ENCODE data around the gene RPL41.
"Not testable (repeated sequence)": the region's sequence is repeated elsewhere in the genome, so short reads cannot be mapped to it uniquely, and the experiment has no call there.

RPL41 gene

GRCh38 chr12:56116267-56117081 is at the start of gene RPL41:
Gene RPL41 (plus strand): TSS chr12:56116633.
- peak; percentile 98 for DNase-seq
- in situ Hi-C loops (cut with HindIII; ENCODE audit: low pct_ligation_motif_present, low pct_unique_long_range_greater_than_20kb, low sequenced_read_pairs), result loop anchor here (5.0 kb wide), 1 partner anchor 71 kb away; the partner anchor contains the start of gene SMARCC2

DNA sequence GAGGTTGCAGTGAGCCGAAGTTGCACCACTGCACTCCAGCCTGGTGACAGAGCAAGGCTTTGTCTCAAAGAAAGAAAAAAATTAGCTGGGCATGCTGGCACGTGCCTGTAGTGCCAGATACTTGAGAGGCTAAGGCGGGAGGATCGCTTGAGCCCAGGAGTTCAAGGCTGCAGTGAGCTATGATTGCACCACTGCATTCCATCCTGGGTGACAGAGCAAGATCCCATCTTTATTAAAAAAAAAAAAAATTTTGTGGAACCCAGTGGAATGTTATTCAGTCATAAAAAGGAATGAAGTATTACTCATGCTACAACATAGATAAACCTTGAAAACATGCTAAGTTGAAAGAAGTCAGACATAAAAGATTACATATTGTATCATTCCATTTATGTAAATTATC is 44.8 kb upstream of the RPL41 start:
- DNase-seq, result no peak

DNA sequence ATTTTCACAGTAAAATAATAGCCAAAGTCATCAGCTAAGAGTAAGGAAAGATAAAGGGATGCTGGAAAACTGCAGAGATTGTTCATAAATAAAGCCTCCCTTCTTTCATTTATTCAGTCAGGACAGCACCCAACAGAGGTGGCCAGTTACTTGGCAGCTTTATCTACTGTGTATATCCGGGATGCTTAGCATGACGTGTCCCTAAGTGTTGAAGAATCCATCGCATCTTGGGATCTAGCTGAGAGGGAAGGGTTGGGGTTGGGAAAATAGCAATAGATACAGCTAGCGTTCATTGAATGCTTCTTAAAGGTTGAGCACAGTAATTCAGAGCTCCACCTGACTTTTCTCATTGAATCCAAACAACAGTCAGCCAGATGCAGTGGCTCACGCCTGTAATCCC is 42.0 kb upstream of the RPL41 start:
- DNase-seq, result no peak
- in situ Hi-C loops (cut with HindIII; ENCODE audit: low pct_ligation_motif_present, low pct_unique_long_range_greater_than_20kb, low sequenced_read_pairs), result no loop called here

More for the DNA sequence above, 44.8 kb upstream of the RPL41 start:
- in situ Hi-C loops (cut with HindIII; ENCODE audit: low pct_ligation_motif_present, low pct_unique_long_range_greater_than_20kb, low sequenced_read_pairs), result no loop called here

DNA sequence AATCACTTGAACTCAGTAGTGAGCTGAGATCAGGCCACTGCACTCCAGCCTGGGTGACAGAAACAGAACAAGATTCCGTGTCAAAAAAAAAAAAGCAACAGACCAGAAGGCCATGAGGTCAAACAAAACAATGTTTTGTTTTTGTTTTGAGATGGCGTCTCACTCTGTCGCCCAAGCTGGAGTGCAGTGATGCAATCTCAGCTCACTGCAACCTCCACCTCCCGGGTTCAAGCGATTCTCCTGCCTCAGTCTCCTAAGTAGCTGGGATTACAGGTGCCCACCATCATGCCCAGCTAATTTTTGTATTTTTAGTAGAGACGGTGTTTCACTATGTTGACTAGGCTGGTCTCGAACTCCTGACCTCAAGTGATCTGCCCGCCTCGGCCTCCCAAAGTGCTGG is 38.5 kb upstream of the RPL41 start:
- in situ Hi-C loops (cut with HindIII; ENCODE audit: low pct_ligation_motif_present, low pct_unique_long_range_greater_than_20kb, low sequenced_read_pairs); DNase-seq: not testable (repeated sequence)

DNA sequence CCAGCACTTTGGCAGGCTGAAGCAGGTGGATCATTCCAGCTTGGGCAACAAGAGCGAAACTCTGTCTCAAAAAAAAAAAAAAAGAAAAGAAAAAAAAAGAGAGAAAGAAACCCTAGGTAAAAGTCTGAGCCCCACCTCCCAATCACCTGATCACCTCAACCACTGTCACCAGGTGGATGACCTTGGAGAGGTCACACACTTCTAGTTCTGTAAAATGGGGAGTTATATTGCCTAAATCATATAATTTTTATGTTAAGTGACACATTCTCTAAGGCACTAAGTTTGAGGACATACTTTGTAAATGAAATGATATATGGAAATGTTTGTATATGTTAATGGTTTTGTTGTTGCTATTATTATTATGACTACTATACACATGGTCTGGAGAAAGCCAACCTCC is 38.0 kb upstream of the RPL41 start:
- no peak for DNase-seq
- in situ Hi-C loops (cut with HindIII; ENCODE audit: low pct_ligation_motif_present, low pct_unique_long_range_greater_than_20kb, low sequenced_read_pairs), result no loop called here

- peak; percentile 95 for DNase-seq
- in situ Hi-C loops (cut with HindIII; ENCODE audit: low pct_ligation_motif_present, low pct_unique_long_range_greater_than_20kb, low sequenced_read_pairs), result no loop called here
Observed at GRCh38 chr12:56078931-56079722, 37.3 kb upstream of the RPL41 start.

DNA sequence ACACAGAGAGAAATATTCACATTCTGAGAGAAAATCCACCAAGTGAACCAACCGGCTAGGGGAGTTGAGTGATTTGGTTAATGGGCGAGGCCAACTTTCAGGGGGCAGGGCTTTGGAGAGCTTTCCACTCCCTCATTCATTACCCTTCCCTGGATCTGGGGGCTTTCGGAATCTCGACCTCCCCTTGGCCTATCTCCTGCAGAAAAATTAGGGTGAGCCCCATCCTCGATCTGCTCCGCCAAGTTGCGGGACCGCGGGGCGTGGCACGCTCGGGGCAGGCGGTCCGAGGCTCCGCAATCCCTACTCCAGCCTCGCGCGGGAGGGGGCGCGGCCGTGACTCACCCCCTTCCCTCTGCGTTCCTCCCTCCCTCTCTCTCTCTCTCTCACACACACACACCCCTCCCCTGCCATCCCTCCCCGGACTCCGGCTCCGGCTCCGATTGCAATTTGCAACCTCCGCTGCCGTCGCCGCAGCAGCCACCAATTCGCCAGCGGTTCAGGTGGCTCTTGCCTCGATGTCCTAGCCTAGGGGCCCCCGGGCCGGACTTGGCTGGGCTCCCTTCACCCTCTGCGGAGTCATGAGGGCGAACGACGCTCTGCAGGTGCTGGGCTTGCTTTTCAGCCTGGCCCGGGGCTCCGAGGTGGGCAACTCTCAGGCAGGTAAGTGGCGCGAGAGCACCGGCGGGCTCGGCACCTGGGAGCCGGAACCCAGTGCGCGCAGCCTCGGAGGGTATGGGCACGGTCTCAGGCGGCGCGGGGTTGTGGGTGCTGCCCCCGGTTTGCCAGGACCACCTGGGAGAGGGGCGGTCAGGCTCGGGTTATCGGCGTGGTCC is 36.5 kb upstream of the RPL41 start, which contains the start of gene ERBB3:
Gene ERBB3, plus strand, starts transcription at position 443 of the 833 bp plus-strand sequence. Its CDS starts 136 bp downstream, at position 579.
- DNase-seq, result peak; percentile 91
- in situ Hi-C loops (cut with HindIII; ENCODE audit: low pct_ligation_motif_present, low pct_unique_long_range_greater_than_20kb, low sequenced_read_pairs), result no loop called here

DNA sequence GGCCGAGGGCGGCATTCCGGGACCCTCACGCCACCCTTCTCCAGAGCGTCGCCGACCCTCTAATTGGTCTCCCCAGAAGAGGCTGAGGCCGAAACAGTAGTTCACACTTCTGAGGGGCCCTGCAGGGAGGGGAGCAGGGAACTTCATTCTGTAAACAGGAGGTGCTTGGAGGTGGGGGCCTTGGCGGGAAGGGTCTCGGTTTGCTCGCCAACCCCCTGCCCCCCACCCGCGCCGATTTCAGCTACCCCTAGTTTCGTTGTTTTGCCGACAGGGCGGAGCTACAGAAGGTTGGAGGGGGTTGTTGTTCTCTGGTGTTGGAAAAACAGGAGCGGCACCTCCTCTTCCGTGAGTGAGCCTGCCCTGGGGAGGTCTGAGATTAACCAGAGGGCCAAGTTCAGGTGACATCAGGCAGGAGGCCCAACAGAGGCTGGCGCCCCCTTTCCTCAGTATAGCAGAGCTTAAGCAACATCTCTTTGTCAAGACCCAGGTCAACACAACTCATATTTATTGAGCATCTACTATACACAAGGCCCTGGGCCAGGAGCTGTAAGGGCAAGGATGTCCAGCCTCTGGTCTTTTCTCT is 35.8 kb upstream of the RPL41 start:
- in situ Hi-C loops (cut with HindIII; ENCODE audit: low pct_ligation_motif_present, low pct_unique_long_range_greater_than_20kb, low sequenced_read_pairs), result no loop called here
- DNase-seq, result peak; percentile 28

DNA sequence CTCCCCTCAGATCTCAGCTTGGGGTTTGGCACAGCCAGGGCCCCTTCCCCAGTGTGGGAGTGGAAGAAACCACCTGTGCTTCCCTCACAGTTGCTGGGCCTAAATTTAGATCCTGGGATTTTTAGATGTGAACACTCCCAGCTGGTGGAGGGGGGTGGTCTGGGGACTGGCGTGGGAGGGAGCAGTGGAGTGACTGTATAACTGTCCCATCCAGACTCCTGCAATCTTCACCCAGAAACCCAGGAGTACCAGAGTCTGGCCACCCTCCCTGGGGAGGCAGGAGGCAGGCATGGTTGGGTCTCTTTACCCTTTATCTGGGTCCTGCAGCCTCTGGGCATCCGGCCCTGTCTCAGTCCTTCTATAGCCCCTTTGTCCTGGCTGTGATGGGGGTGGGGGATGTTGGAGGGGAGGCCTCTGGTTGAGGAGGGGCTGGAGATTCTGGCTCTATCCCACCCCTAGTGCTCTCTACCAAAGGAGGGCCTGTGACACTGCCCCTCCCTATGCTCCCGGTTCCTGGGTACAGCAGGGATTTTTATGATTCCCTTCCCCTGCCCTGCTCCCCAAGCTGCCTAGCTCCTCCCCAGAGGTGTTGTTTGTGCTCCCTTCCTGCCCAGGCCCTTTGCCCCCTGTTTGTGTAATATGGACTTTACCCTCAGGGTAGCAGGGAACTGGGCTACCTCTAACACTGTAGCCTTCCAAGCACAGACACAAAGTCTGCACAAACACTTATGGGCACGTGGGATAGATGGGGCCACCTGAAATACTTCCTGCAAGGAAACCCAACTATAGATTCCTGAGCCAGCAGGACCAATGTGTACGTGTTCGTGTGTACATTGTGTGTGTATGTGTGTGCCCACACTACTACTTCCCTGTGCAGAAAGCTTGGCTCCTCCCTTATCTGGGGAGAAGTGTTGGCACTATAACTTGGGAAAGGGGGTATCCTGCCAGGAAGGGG is 34.8 kb upstream of the RPL41 start:
- no peak for DNase-seq
- in situ Hi-C loops (cut with HindIII; ENCODE audit: low pct_ligation_motif_present, low pct_unique_long_range_greater_than_20kb, low sequenced_read_pairs), result no loop called here

DNA sequence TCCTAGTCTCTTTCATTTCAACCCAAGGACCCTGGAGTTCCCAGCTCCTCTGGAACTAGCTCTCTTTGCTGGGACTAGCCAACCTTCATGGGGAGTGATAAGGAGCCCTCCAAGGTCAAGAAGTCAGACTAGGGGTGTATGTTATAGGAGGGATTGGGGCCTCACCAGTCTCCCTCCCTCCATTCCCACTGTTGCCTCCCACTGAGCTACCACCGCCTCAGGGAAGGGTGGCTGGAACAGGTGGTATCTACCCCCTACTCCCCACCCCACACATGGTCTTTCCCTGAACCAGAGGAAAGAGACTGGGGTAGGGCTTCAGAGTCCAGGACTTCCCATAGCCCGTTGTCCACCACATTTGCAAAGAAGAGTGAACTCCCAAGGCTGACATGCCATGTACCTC is 34.1 kb upstream of the RPL41 start:
- in situ Hi-C loops (cut with HindIII; ENCODE audit: low pct_ligation_motif_present, low pct_unique_long_range_greater_than_20kb, low sequenced_read_pairs), result no loop called here
- DNase-seq, result no peak

DNA sequence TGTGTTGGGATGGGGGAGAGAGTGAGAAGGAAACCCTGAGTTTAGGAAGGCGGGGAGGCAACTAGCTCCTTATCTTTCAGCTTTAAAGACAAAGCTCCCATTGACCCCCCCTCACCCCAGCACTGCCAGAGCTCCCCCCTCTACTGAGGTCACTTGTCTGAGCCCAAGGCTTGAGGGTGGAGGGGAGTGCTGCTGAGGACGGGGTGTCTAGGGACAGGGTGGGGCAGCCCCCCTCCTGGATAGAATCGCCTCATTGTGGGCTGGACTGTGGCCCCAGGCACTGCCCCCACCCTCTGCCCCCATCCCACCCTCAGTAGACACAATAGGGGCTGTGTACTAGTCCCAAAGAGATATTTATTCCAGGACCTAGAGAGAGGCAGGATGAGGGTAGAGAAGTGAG is 33.5 kb upstream of the RPL41 start:
- in situ Hi-C loops (cut with HindIII; ENCODE audit: low pct_ligation_motif_present, low pct_unique_long_range_greater_than_20kb, low sequenced_read_pairs), result no loop called here
- no peak for DNase-seq

GRCh38 chr12:56084958-56085543 is 31.4 kb upstream of the RPL41 start:
- peak; percentile 54 for DNase-seq
- in situ Hi-C loops (cut with HindIII; ENCODE audit: low pct_ligation_motif_present, low pct_unique_long_range_greater_than_20kb, low sequenced_read_pairs), result no loop called here

DNA sequence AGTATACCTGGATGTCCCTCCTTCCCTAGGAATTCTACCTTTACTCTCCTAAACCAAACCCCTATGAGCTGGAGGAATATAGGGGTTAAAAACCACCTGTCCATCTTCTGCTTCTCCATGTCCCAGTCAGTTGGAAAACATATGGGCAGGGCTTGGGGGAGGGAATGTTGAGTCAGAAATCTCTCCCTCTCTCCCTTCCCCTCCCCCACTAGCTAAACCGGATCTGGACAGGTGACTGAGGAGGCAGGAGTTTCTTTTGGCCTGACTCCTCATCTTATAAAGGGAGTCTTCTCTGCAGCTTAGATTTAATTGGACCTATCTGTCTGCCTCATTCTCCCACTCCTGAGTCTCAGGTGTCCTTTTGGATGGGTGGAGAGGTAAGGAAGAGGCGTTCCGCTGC is 30.3 kb upstream of the RPL41 start:
- no peak for DNase-seq

GRCh38 chr12:56086608-56087007 is 29.8 kb upstream of the RPL41 start:
- no peak for DNase-seq
- in situ Hi-C loops (cut with HindIII; ENCODE audit: low pct_ligation_motif_present, low pct_unique_long_range_greater_than_20kb, low sequenced_read_pairs), result no loop called here

More for the DNA sequence above, 30.3 kb upstream of the RPL41 start:
- in situ Hi-C loops (cut with HindIII; ENCODE audit: low pct_ligation_motif_present, low pct_unique_long_range_greater_than_20kb, low sequenced_read_pairs), result no loop called here

- DNase-seq, result no peak
- in situ Hi-C loops (cut with HindIII; ENCODE audit: low pct_ligation_motif_present, low pct_unique_long_range_greater_than_20kb, low sequenced_read_pairs), result no loop called here
Observed at GRCh38 chr12:56087220-56087619, 29.2 kb upstream of the RPL41 start.

DNA sequence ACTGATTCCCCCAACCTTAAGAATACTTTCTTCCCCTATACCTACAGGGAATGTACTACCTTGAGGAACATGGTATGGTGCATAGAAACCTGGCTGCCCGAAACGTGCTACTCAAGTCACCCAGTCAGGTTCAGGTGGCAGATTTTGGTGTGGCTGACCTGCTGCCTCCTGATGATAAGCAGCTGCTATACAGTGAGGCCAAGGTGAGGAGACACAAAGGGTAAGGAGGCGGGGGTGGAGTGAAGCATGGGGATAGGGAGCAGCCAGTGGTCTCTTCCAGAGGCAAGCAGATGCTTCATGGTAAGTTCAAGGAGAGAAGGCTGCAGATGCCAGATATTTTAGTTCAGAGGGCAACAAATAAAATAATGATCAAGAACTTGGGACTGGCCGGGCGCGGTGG is 18.7 kb upstream of the RPL41 start:
- in situ Hi-C loops (cut with HindIII; ENCODE audit: low pct_ligation_motif_present, low pct_unique_long_range_greater_than_20kb, low sequenced_read_pairs), result no loop called here
- DNase-seq, result no peak

GRCh38 chr12:56098592-56098991 is 17.8 kb upstream of the RPL41 start:
- DNase-seq, result no peak
- in situ Hi-C loops (cut with HindIII; ENCODE audit: low pct_ligation_motif_present, low pct_unique_long_range_greater_than_20kb, low sequenced_read_pairs), result no loop called here

All from ACHN (cell line).